ENCODE data around the gene MAD1L1.

DNA sequence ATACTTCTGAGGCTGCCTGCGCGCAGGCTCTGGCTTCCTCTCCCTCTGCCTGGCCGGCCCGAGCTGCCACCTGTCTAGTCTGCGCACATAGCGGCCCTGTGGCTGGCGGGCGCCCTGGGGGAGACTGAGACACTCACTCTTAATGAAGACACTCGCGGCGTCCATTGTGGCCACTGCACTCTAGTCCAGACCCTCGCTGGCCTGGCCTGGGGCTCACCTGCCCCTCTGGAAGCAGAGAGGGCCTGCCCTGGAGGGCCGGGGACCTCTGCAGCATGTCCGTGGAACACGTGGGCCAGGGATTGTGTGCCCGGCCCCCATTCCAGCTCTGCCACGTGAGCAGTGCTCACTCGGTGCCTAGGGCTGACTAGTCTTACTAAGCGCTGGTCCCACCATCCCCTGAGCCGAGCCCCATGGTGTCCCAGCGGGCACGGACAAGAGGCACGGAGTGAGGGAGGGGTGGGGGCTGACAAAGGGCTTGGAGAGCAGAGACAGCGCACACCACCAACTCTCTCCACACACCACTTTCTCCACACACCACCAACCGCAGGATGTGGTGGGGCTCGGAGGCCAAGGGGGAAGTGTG lies 413.4 kb downstream of the MAD1L1 start:
- TF ChIP-seq CTCF (conservative IDR thresholded peaks at IDR 0.05) (no peak), EZH2 (IDR thresholded peaks at IDR 0.05; ENCODE audit: low read depth) (no peak)

Data from PC-9 (cell line).